ENCODE data around the gene GTPBP1. TPM values are rescaled to one million over a fixed set of nuclear protein-coding genes. Genes with fewer than 3 reads are reported as not detected.

Gene GTPBP1
- total RNA-seq, 1 experiment from 2014 or later = 108 TPM

- Histone ChIP-seq H4K20me1 (ENCODE audit: control insufficient read depth, insufficient read depth, insufficient read length) (no peaks in the 10 kb centered on the region), H3K56ac (ENCODE audit: insufficient read length, low read depth, low read length) (no peak overlapping the region), H2BK15ac (ENCODE audit: low read depth, low read length) (no peak overlapping the region), H3K79me1 (ENCODE audit: insufficient read depth, low read depth, low read length, poor library complexity, severe bottlenecking) (peaks cover 10% of the 10 kb centered on the region), H4K8ac (replicated peaks; ENCODE audit: insufficient read length, low read depth, low read length) (no peak overlapping the region), H3K4me2 (ENCODE audit: insufficient read depth, insufficient read length, low read length) (no peak overlapping the region), H2BK20ac (ENCODE audit: low read depth, low read length, poor library complexity, severe bottlenecking) (no peak overlapping the region), H3K4me1 (ENCODE audit: insufficient read depth, low read length) (peaks cover 19% of the 10 kb centered on the region), H2BK5ac (ENCODE audit: insufficient read length, low read length) (no peak overlapping the region), H2AFZ (ENCODE audit: low read length) (no peak overlapping the region), H4K91ac (ENCODE audit: insufficient read length, low read depth, low read length) (no peak overlapping the region), H2BK12ac (ENCODE audit: insufficient read length, low read depth, low read length) (no peak overlapping the region), H3K14ac (ENCODE audit: insufficient read depth, low read length) (no peak overlapping the region), H3K9ac (ENCODE audit: extremely low read depth, insufficient read length, low read length) (no peak overlapping the region), H3K9me3 (ENCODE audit: control insufficient read depth, low read depth, low read length) (no peaks in the 10 kb centered on the region), H3K23me2 (ENCODE audit: insufficient read length, low read depth, low read length, poor library complexity, severe bottlenecking) (peaks cover 11% of the 10 kb centered on the region), H3K27me3 (ENCODE audit: insufficient read depth, low read length) (no peaks in the 10 kb centered on the region), H3K23ac (ENCODE audit: insufficient read length, low read depth, low read length) (no peak overlapping the region), H2AK5ac (ENCODE audit: insufficient read length, low read length) (no peak overlapping the region), H3T11ph (ENCODE audit: low read length) (no peak overlapping the region), H3K18ac (ENCODE audit: insufficient read length, low read depth, low read length) (no peak overlapping the region), H2BK120ac (ENCODE audit: low read depth, low read length, poor library complexity, severe bottlenecking) (no peak overlapping the region), H3K4ac (ENCODE audit: low read depth, low read length) (no peak overlapping the region), H4K5ac (ENCODE audit: insufficient read length, low read depth, low read length) (no peak overlapping the region), H3K27ac (ENCODE audit: insufficient read length, low read depth, low read length) (no peak overlapping the region), H3K79me2 (ENCODE audit: insufficient read depth, low read length) (peaks cover 42% of the 10 kb centered on the region; the same call in 1 of the 2 replicates)
- no peak for DNase-seq
- peaks cover 57 to 58% of the 10 kb centered on the region in 2 experiments for H3K4me1 Mint-ChIP-seq
- H3K9me3 Mint-ChIP-seq = no peaks in the 10 kb centered on the region
- H3K4me3 Mint-ChIP-seq = no peak overlapping the region
- no peaks in the 10 kb centered on the region for H3K27me3 Mint-ChIP-seq (ENCODE audit: low read depth)
- no peak for TF ChIP-seq CTCF (conservative IDR thresholded peaks at IDR 0.05)
- no CpG with 5 or more reads among the region's 3 CpGs for WGBS (ENCODE audit: extremely low coverage, insufficient read length, low lambda C conversion rate)
- peaks cover 7 to 31% (median 25%) of the 10 kb centered on the region in 3 experiments; a peak in 6 of 7 replicates for H3K36me3 Mint-ChIP-seq (ENCODE audit: insufficient read depth in 1 of 3, low read depth in 3 of 3)
- H3K27ac Mint-ChIP-seq = no peak overlapping the region
Observed at GRCh38 chr22:38709306-38709705, 3.6 kb downstream of the GTPBP1 start.

All from H9 (cell line).